CD4-positive, alpha-beta T cell treated with Interleukin-2 at 100 ng/mL for 4 hours (primary cell): ENCODE data around the gene RFXANK.

Experiments
- DNase-seq: peaks from one replicate; pipeline ENCODE4 v3.0.0-alpha.2; 2020; ENCODE audit warnings: low spot score

The RFXANK gene

DNA sequence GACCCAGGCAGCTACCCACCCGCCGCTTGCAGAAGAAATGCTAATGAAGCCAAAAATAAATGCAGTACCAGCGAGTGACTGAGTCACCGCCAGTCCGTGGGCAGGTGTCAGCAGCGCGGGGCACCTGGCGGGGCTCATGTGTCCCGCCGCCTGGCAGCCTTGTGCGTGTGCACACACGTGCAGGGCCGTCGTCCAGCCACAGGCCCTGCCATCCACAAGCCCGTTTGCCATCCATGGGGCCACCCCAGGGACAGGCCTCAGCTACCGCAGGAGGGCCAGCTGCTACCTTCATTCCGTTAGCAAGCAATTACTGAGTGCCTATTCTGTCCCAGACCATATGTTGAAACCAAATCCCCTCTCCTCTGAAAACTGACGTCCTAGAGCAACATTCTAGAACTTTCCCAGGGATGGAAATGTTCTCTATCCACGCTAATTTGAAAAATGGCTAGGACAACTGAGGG, 40.2 kb downstream of the RFXANK start:
- DNase-seq = no peak

DNA sequence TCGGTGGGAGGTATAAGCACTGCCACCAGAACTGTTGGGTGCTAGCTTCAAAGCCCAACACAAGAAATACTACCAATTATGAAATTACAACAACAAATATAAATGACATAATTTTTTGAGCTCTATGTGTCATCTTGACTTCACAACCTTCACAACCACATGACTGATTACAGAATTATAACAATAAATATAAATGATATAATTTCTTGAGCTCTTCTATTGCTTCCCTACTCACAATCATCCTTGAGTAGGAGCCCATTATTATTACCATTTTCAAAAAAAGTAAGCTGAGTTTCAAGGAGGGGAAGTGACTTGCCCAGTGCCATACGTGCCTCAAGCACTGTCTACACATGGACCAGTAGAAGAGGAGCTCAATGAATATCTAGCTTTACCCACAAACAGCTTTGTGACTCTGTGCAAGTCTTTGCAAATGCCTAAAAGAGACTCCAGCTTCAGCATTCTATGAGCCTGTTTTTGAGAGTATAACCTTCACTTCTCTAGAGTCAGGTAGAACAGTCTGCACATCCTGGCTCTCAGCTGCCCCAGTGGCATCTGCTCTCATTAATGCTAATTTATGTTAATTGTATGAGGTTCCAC, 42.3 kb downstream of the RFXANK start:
- DNase-seq = no peak

DNA sequence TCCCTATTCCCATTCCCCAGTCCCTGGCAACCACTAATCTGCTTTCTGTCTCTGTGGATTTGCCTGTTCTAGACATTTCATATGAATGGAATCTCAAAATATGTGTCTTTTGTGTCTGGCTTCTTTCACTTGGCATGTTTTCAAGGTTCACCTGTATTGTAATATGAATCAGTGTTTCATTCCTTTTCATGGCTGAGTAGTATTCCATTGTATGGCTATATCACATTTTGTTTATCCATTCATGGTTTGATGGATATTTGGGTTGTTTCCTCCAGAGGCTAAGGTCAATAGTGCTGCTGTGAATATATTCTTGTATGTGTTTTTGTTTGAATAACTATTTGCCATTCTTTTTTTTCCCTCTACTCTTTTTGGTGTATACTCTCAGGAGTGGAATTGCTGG, 44.1 kb downstream of the RFXANK start:
- no peak for DNase-seq

DNA sequence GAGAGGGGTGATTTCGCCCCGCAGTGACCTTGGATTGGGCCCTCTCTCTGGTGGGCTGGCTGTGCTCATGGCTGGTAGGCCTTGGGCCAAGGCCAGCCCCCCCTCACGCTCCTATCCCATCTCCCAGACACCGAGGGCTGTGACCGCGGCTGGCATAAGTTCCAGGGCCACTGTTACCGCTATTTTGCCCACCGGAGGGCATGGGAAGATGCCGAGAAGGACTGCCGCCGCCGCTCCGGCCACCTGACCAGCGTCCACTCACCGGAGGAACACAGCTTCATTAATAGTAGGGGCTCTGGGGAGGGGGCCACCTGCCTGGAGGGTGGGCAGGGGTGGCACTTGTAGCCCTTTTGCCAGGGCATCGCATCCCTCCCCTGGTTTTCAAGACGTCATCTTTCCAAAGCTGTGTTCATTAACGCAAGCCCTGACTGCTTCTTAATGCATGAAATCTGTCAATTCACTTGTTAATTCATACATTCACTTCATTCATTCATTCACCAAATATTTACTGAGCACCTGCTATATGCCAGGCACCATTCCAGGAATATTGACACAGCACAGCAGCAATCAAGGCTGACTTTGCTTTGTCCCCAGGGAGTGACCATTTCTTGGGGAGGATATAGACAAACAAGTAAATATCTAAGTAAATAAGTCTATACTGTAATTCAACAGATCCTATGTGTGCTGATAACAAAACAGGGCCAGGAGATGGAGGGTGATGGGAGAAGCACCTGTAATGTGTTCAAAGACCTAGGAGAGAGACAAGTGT, 46.3 kb downstream of the RFXANK start:
- DNase-seq = no peak

DNA sequence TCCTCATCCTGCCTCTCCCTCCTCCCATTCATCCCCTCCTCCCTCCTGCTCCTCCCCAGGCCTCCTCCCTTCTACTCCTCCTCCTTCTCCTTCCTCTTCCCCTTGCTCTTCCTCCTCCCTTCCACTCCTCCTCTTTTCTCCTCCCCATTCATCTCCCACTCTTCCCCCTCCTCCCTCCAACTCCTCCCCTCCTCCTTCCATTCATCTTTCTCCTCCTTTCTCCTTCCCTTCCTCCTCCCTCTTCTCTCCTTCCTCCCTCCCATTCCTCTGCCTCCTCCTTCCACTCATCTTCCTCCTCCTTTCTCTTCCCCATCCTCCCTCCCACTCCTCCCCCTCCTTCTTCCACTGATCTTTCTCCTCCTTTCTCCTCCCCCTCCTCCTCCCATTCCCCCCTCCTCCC, 47.6 kb downstream of the RFXANK start:
- DNase-seq = no peak

DNA sequence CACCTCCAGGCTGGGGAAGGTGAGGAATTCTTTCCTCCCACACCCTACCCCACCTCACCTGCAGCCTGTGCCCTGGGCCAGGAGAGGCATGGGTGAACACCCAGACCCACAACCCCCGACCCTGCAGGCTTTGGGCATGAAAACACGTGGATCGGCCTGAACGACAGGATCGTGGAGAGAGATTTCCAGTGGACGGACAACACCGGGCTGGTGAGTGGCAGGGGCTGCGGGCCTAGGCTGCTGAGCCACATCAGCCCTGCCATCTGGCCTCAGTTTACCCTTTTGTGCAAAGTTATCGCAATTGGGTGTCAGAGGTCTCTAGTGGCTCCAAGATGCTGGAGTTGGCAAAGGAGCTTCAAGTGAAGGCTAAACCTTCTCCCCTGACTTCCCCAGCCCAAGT, 48.4 kb downstream of the RFXANK start:
- DNase-seq = no peak

DNA sequence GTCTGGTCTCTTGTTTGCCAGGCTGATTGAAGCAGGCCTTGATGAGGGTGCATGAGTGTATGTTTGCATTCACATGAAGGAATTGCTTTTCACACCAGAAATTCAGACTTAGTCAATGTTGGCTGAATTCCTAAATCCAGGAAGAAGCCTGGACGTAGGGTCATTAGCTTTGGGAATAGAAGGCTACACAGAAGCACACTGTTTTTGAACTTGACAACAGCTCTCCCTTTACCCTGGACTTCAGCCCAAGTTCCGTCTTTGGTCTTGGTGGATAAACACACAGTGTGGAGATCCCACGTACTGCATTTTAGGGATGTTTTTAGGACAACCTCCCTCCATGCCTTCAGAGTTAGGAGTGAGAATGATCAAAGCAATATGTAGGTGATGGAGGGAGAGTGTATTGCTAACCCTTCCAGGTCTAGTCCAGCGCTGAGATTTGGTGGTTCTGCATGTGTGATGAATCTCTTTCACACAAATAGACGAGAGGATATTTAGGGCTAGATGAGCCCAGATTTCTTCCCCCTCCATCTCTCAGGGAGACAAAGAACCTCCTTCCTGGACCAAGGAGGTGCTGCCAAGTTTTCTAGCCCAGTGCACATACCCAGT, 58.2 kb downstream of the RFXANK start:
- no peak for DNase-seq
